GM12878 (cell line): ENCODE results near the gene DDR2. TPM values are rescaled to one million over a fixed set of nuclear protein-coding genes. Genes with fewer than 3 reads are reported as not detected.

Experiments used
- CBX5 ChIP-seq: sonication (generic); IDR thresholded peaks from 2 replicates; pipeline ENCODE4 v1.6.1; 2016; ENCODE audit warnings: low read depth, moderate library complexity, mild to moderate bottlenecking, inconsistent platforms
- CEBPB ChIP-seq, 2 experiments: fragments of 150-350 bp in 1 of 2; IDR thresholded peaks; 2 replicates each; pipeline ENCODE4 v1.6.1; 2012 to 2014; ENCODE audit warnings: low read depth in 2 of 2, low read length in 2 of 2, borderline replicate concordance in 1 of 2, inconsistent platforms in 1 of 2
- CHD2 ChIP-seq: IDR thresholded peaks from 2 replicates; pipeline ENCODE4 v1.6.1; 2011; ENCODE audit warnings: low read depth, low read length, improper control_type of control experiment, borderline replicate concordance
- CREB1 ChIP-seq: IDR thresholded peaks from 2 replicates; pipeline ENCODE4 v1.6.1; 2012; ENCODE audit warnings: low read depth, mild to moderate bottlenecking, inconsistent platforms
- EP300 ChIP-seq, 2 experiments: fragments of 150-350 bp in 1 of 2; IDR thresholded peaks; 2 replicates each; pipeline ENCODE4 v1.6.1; 2011 to 2012; ENCODE audit warnings: low read depth in 2 of 2, low read length in 2 of 2, borderline replicate concordance in 1 of 2, improper control_type of control experiment in 1 of 2, inconsistent platforms in 1 of 2; ENCODE audit not compliant: control insufficient read depth in 1 of 2
- JUNB ChIP-seq: IDR thresholded peaks from 2 replicates; pipeline ENCODE4 v1.6.1; 2016; ENCODE audit warnings: antibody characterized with exemption, mild to moderate bottlenecking
- KAT2A ChIP-seq: conservative IDR thresholded peaks from 2 replicates; pipeline ENCODE4 v1.6.1; 2011; ENCODE audit warnings: low read depth, low read length; ENCODE audit not compliant: control insufficient read depth
- LARP7 ChIP-seq: fragments of 450-650 bp; IDR thresholded peaks from 2 replicates; pipeline ENCODE4 v1.6.1; 2017; ENCODE audit warnings: mild to moderate bottlenecking
- MEF2B ChIP-seq: fragments of 450-650 bp; IDR thresholded peaks from 2 replicates; pipeline ENCODE4 v1.6.1; 2018; ENCODE audit warnings: mild to moderate bottlenecking, moderate library complexity; ENCODE audit not compliant: partially characterized antibody, poor library complexity, severe bottlenecking
- MTA3 ChIP-seq: IDR thresholded peaks from 2 replicates; pipeline ENCODE4 v1.6.1; 2012; ENCODE audit warnings: low read length, inconsistent platforms, borderline replicate concordance
- NFIC ChIP-seq: IDR thresholded peaks from 2 replicates; pipeline ENCODE4 v1.6.1; 2012; ENCODE audit warnings: low read depth, mild to moderate bottlenecking, inconsistent platforms, low read length, moderate library complexity
- NFYA ChIP-seq: IDR thresholded peaks from 2 replicates; pipeline ENCODE4 v1.6.1; 2011; ENCODE audit warnings: low read depth, mild to moderate bottlenecking, low read length, improper control_type of control experiment, borderline replicate concordance
- POLR2AphosphoS5 ChIP-seq: IDR thresholded peaks from 2 replicates; pipeline ENCODE4 v1.6.1; 2011; ENCODE audit warnings: mild to moderate bottlenecking, low read length, inconsistent platforms
- POU2F2 ChIP-seq: IDR thresholded peaks from 3 replicates; pipeline ENCODE4 v1.6.1; 2011; ENCODE audit warnings: low read depth, mild to moderate bottlenecking, low read length, borderline replicate concordance
- RAD21 ChIP-seq: IDR thresholded peaks from 2 replicates; pipeline ENCODE4 v1.6.1; 2011; ENCODE audit warnings: mild to moderate bottlenecking, low read depth, low read length, moderate library complexity; ENCODE audit not compliant: insufficient read depth
- RUNX3 ChIP-seq: IDR thresholded peaks from 2 replicates; pipeline ENCODE4 v1.6.1; 2012; ENCODE audit warnings: low read length, inconsistent platforms
- SIX5 ChIP-seq: IDR thresholded peaks from 2 replicates; pipeline ENCODE4 v1.6.1; 2011; ENCODE audit warnings: mild to moderate bottlenecking, low read depth, low read length, moderate library complexity; ENCODE audit not compliant: severe bottlenecking
- SMC3 ChIP-seq: IDR thresholded peaks from 2 replicates; pipeline ENCODE4 v1.6.1; 2011; ENCODE audit warnings: low read length, improper control_type of control experiment, borderline replicate concordance
- SP1 ChIP-seq: IDR thresholded peaks from one replicate; pipeline ENCODE4 v1.6.1; 2011; ENCODE audit warnings: low read depth, low read length
- SPI1 ChIP-seq: IDR thresholded peaks from 2 replicates; pipeline ENCODE4 v1.6.1; 2011; ENCODE audit warnings: low read depth, mild to moderate bottlenecking, low read length, moderate library complexity, borderline replicate concordance; ENCODE audit not compliant: insufficient read depth
- TCF12 ChIP-seq: IDR thresholded peaks from 2 replicates; pipeline ENCODE4 v1.6.1; 2011; ENCODE audit warnings: low read depth, mild to moderate bottlenecking, low read length
- TCF3 ChIP-seq: IDR thresholded peaks from 2 replicates; pipeline ENCODE4 v1.6.1; 2012; ENCODE audit warnings: low read depth, mild to moderate bottlenecking, low read length, borderline replicate concordance; ENCODE audit not compliant: insufficient read depth
- WRNIP1 ChIP-seq: IDR thresholded peaks from 2 replicates; pipeline ENCODE4 v1.6.1; 2011; ENCODE audit warnings: low read depth, low read length, improper control_type of control experiment, borderline replicate concordance
- ZNF24 ChIP-seq: fragments of 450-650 bp; IDR thresholded peaks from 2 replicates; pipeline ENCODE4 v1.6.1; 2017; ENCODE audit warnings: antibody characterized with exemption, mild to moderate bottlenecking
- polyA plus RNA-seq, 11 experiments: library from polyadenylated mRNA; depleted of rRNA in 4 of 11; unstranded in 6 of 11; stranded (reverse) in 5 of 11; fragments of >200 nt; fragmentation: Nextera tagmentation in 4 of 11; fragmentation: Illumina TruSeq in 1 of 11; extraction: Ambion mirVana in 4 of 11; extraction: Trizol in 1 of 11; gene quantifications; 1 replicate in 1 of 11; 2 replicates in 10 of 11; pipeline versions ENCODE4 v1.2.1 to v1.2.3, GENCODE V29; 2011 to 2016; ENCODE audit warnings: inconsistent platforms in 2 of 11, missing spikeins in 2 of 11, low read depth in 1 of 11
- total RNA-seq, 4 experiments: library from RNA; depleted of rRNA in 3 of 4; stranded (reverse); fragments of >200 nt in 3 of 4; fragmentation: Illumina TruSeq in 1 of 4; extraction: Trizol in 1 of 4; gene quantifications; 2 replicates each; pipeline versions ENCODE4 v1.2.1 to v1.2.3, GENCODE V29; 2013 to 2021
- TF ChIP-seq, protein P1 (sequence below): fragments of 450-650 bp; IDR thresholded peaks from 2 replicates; pipeline ENCODE4 v1.6.1; 2018; ENCODE audit warnings: mild to moderate bottlenecking, low read depth, moderate library complexity; ENCODE audit not compliant: partially characterized antibody
- TF ChIP-seq, protein P2 (sequence below): IDR thresholded peaks from 2 replicates; pipeline ENCODE4 v1.6.1; 2012; ENCODE audit warnings: low read length, inconsistent platforms
- TF ChIP-seq, protein P3 (sequence below): IDR thresholded peaks from 2 replicates; pipeline ENCODE4 v1.6.1; 2012; ENCODE audit warnings: low read depth, low read length, improper control_type of control experiment

The DDR2 gene
- total and polyA plus RNA-seq, 10 of the 15 experiments (the other 5 are each of a cell fraction or from before 2014, with no cell fraction given) = 1.9 to 8.8 (median 5.5) TPM

DNA sequence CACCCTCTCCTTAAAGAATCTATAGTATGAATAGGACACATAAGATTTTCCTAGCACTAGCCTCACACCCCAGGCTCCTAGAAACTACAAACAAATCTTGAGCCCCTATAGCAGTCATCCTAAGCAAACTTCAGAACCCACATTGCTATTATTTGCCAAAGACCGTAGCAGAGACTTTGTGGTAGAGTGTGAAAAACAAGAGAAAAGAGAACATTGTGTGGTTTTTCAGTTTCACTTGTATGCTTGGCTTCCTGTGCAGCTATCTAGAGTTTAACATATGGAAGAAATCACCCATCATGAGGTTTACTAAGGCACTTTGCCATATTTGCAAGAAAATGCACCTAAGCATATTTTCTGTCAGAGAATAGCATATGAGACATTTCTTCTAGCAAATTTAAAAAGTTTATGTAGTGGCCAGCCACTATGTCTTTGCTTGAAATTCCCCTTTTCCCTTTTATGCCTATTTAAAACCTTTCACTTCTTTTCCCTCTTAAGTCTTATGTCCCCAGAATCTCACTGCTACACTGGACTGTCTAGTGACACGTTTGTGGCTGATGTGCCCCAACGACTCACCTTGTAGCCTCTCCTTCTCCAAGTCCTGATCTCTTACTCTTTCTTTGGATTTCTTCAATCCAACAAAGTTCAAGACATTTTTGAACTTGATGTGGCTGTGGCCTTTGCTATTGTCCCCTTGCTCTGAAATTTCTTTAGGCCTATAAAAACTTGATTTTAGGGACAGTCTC, 203.1 kb downstream of the DDR2 start (continued):
- TF ChIP-seq, protein P1, sequence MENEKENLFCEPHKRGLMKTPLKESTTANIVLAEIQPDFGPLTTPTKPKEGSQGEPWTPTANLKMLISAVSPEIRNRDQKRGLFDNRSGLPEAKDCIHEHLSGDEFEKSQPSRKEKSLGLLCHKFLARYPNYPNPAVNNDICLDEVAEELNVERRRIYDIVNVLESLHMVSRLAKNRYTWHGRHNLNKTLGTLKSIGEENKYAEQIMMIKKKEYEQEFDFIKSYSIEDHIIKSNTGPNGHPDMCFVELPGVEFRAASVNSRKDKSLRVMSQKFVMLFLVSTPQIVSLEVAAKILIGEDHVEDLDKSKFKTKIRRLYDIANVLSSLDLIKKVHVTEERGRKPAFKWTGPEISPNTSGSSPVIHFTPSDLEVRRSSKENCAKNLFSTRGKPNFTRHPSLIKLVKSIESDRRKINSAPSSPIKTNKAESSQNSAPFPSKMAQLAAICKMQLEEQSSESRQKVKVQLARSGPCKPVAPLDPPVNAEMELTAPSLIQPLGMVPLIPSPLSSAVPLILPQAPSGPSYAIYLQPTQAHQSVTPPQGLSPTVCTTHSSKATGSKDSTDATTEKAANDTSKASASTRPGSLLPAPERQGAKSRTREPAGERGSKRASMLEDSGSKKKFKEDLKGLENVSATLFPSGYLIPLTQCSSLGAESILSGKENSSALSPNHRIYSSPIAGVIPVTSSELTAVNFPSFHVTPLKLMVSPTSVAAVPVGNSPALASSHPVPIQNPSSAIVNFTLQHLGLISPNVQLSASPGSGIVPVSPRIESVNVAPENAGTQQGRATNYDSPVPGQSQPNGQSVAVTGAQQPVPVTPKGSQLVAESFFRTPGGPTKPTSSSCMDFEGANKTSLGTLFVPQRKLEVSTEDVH = no peak
- TF ChIP-seq MTA3 = peak; percentile 38; the same call in 1 of the 2 replicates
- no peak for TF ChIP-seq ZNF24
- no peak for TF ChIP-seq KAT2A
- TF ChIP-seq SIX5 = peak; percentile 6
- peak; percentile 23; the same call in 1 of the 2 replicates for TF ChIP-seq NFIC
- TF ChIP-seq, protein P2, sequence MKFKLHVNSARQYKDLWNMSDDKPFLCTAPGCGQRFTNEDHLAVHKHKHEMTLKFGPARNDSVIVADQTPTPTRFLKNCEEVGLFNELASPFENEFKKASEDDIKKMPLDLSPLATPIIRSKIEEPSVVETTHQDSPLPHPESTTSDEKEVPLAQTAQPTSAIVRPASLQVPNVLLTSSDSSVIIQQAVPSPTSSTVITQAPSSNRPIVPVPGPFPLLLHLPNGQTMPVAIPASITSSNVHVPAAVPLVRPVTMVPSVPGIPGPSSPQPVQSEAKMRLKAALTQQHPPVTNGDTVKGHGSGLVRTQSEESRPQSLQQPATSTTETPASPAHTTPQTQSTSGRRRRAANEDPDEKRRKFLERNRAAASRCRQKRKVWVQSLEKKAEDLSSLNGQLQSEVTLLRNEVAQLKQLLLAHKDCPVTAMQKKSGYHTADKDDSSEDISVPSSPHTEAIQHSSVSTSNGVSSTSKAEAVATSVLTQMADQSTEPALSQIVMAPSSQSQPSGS = 0 out of 2 replicates have a peak, but pooled peaks have one; percentile 25
- TF ChIP-seq WRNIP1 = no peak
- TF ChIP-seq NFYA = no peak
- no peak for TF ChIP-seq SMC3
- TF ChIP-seq CHD2 = no peak
- 0 out of 3 replicates have a peak, but pooled peaks have one; percentile 11 for TF ChIP-seq POU2F2
- 0 out of 2 replicates have a peak, but pooled peaks have one; percentile 13 for TF ChIP-seq TCF12
- no peak for TF ChIP-seq JUNB
- TF ChIP-seq CREB1 = no peak
- TF ChIP-seq EP300 (IDR thresholded peaks at IDR 0.05; ENCODE audit: borderline replicate concordance in 1 of 2, control insufficient read depth in 1 of 2, low read depth in 2 of 2, low read length in 2 of 2) = peak in 1 of 2 experiments; percentile 38; a peak in 1 of 4 replicates
- no peak for TF ChIP-seq POLR2AphosphoS5
- TF ChIP-seq MEF2B = no peak
- TF ChIP-seq TCF3 = 0 out of 2 replicates have a peak, but pooled peaks have one; percentile 49
- no peak for TF ChIP-seq CEBPB (IDR thresholded peaks at IDR 0.05; ENCODE audit: borderline replicate concordance in 1 of 2, low read depth in 2 of 2, low read length in 2 of 2)
- TF ChIP-seq, protein P3, sequence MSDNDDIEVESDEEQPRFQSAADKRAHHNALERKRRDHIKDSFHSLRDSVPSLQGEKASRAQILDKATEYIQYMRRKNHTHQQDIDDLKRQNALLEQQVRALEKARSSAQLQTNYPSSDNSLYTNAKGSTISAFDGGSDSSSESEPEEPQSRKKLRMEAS = no peak
- TF ChIP-seq SP1 = no peak
- peak; percentile 96 for TF ChIP-seq RUNX3
- no peak for TF ChIP-seq LARP7
- no peak for TF ChIP-seq SPI1
- TF ChIP-seq RAD21 = no peak
- TF ChIP-seq CBX5 = peak; percentile 87; the same call in 1 of the 2 replicates
